Hindlimb muscle (tissue), 1 donor: ENCODE data around the gene ARHGEF37. TPM values are rescaled to one million over a fixed set of nuclear protein-coding genes. Genes with fewer than 3 reads are reported as not detected.

ENCODE experiments used
- DNase-seq: peaks from one replicate; pipeline ENCODE4 v3.0.0-alpha.2; 2013
- polyA plus RNA-seq: library from polyadenylated mRNA; unstranded; fragments of 120-200 nt; gene quantifications from one replicate; pipeline ENCODE4 v1.2.1, GENCODE V29; 2013; ENCODE audit not compliant: insufficient read length

The ARHGEF37 gene
- polyA plus RNA-seq, 1 donor, result 5.0 TPM

GRCh38 chr5:149679876-149680809 lies 98.8 kb downstream of the ARHGEF37 start:
- DNase-seq, result no peak

- DNase-seq, result peak; percentile 27
These were observed 99.5 kb downstream of the ARHGEF37 start for GRCh38 chr5:149680810-149681221.

GRCh38 chr5:149681252-149681651 lies 100.0 kb downstream of the ARHGEF37 start:
- no peak for DNase-seq

DNA sequence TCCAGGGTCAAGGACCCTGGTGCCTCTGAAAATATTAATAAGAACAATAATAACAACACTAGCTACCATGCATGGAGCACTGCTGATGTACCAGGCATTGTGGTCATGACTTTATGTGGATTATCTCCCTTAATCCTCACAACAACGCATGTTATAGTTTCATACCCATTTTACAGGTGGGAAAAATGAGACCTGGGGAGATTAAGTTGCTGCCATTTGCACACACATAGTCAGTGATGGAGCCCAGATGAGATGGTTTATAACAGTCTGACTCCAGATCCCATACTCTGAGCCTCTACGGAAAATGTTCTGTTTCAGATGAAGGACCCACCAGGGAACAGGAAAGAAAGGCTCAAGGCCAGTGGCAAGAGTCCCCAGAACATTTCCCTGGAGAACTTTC lies 100.6 kb downstream of the ARHGEF37 start:
- no peak for DNase-seq

DNA sequence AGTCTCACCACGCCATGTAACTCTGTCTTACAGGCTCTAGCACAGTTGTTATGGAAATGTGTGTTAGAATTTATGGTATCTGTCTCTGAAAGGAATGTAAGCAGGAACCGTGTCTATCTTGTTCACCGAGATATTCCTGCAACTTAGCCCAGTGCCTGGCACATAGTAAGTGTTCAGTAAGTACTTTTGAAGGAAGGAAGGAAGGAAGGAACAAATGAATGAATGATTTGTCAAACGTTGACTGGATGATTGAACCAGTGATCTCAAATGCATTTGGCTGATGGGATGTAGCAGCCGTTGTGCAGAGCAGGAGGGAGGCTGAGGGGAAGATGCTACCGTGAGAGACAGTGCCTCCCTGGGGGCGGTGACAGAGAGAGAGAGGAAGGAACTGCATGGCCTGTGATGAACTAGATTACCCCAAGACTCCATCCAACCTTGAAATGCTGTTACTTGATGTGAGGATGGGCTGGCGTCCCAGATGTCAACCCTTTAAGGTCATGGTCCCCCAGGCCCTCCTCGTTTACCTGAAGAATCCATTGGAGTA lies 101.3 kb downstream of the ARHGEF37 start:
- DNase-seq, result no peak

- DNase-seq, result no peak
These were observed 102.7 kb downstream of the ARHGEF37 start for GRCh38 chr5:149683964-149684363.

- no peak for DNase-seq
These were observed 103.1 kb downstream of the ARHGEF37 start for GRCh38 chr5:149684371-149684770.

Other genes starting within 250 kb of the ARHGEF37 start
- 16.0 TPM for gene GRPEL2, start 236.0 kb upstream of the ARHGEF37 start, polyA plus RNA-seq
- 8.2 TPM for gene PCYOX1L, start 223.5 kb upstream of the ARHGEF37 start, polyA plus RNA-seq
- gene IL17B, start 202.2 kb upstream of the ARHGEF37 start, polyA plus RNA-seq, result 297 TPM
- gene CSNK1A1, start 30.1 kb upstream of the ARHGEF37 start, polyA plus RNA-seq, result 132 TPM
- 8.9 TPM for gene PPARGC1B, start 148.8 kb downstream of the ARHGEF37 start, polyA plus RNA-seq